Effector CD4-positive, alpha-beta T cell (primary cell): ENCODE measurements around the gene IL4R.
A peak's percentile ranks its signal among the peaks of the same experiment; 100 is the strongest.
"Not testable (repeated sequence)": the region's sequence is repeated elsewhere in the genome, so short reads cannot be mapped to it uniquely, and the experiment has no call there.

ENCODE experiments used
- DNase-seq: peaks from one replicate; pipeline ENCODE4 v3.0.0-alpha.2; 2020

Gene IL4R

GRCh38 chr16:27405546-27406451 is 92.0 kb downstream of the IL4R start:
- DNase-seq = peak; percentile 31

GRCh38 chr16:27406511-27407128 is 92.8 kb downstream of the IL4R start:
- no peak for DNase-seq

GRCh38 chr16:27407133-27407532 is 93.4 kb downstream of the IL4R start:
- no peak for DNase-seq

- DNase-seq = peak; percentile 28
Measured at GRCh38 chr16:27408012-27408601, 94.3 kb downstream of the IL4R start.

- no peak for DNase-seq
Measured at GRCh38 chr16:27408602-27409031, 94.8 kb downstream of the IL4R start.

- DNase-seq = not testable (repeated sequence)
Measured at GRCh38 chr16:27409958-27410357, 96.2 kb downstream of the IL4R start.

- DNase-seq = no peak
Measured at GRCh38 chr16:27410761-27411160, 97.0 kb downstream of the IL4R start.

GRCh38 chr16:27413956-27414355 is 100.2 kb downstream of the IL4R start:
- no peak for DNase-seq
